Panc1 (cell line): ENCODE data around the gene MEF2A. TPM values are rescaled to one million over a fixed set of nuclear protein-coding genes. Genes with fewer than 3 reads are reported as not detected.

Source experiments
- ATAC-seq: fragments of 200-7000 bp; cut with Tn5 transposase; 2 replicates; pipeline ENCODE4 v1.9.1; 2020; ENCODE audit warnings: mild to moderate bottlenecking, moderate library complexity
- BruUV-seq: library from RNA; stranded (reverse); fragments of 400-500 nt; replicated peaks from 2 replicates; lab custom pipeline; 2021; lab: Mats Ljungman, UMichigan
- CTCF ChIA-PET: fragments of 300-600 bp; sonication (Branson Sonifier 250); formaldehyde crosslinking; loops from one replicate; lab custom pipeline; 2022; ENCODE audit warnings: antibody characterized with exemption; lab: Charles Lee
- POLR2A ChIA-PET: fragments of 300-600 bp; sonication (Branson Sonifier 250); formaldehyde crosslinking; loops from one replicate; lab custom pipeline; 2022; ENCODE audit warnings: antibody characterized with exemption; lab: Charles Lee
- DNase-seq: peaks from one replicate; pipeline ENCODE4 v3.0.0-alpha.2; 2010; ENCODE audit warnings: low read depth, low spot score
- H3K27ac ChIP-seq: 2 replicates; pipeline ENCODE4 v1.5.1; 2011; ENCODE audit warnings: mild to moderate bottlenecking, low read length, inconsistent platforms
- H3K27me3 ChIP-seq: fragments of 200-500 bp; sonication (Bioruptor generic); 2 replicates; pipeline ENCODE4 v1.6.0; 2014; ENCODE audit warnings: low read length, inconsistent platforms; ENCODE audit not compliant: control insufficient read depth, insufficient read depth
- H3K36me3 ChIP-seq: fragments of 200-500 bp; sonication (Bioruptor generic); 2 replicates; pipeline ENCODE4 v1.5.1; 2014; ENCODE audit warnings: inconsistent platforms, mild to moderate bottlenecking, low read length, moderate library complexity; ENCODE audit not compliant: control insufficient read depth, insufficient read depth
- H3K4me1 ChIP-seq: 2 replicates; pipeline ENCODE4 v1.5.1; 2011; ENCODE audit warnings: inconsistent platforms, mild to moderate bottlenecking, low read length, moderate library complexity; ENCODE audit not compliant: control insufficient read depth, insufficient read depth
- H3K4me3 ChIP-seq, 2 experiments: 2 replicates each; pipeline ENCODE4 v1.5.1; 2011 to 2012; ENCODE audit warnings: low read depth in 2 of 2, low read length in 2 of 2, mild to moderate bottlenecking in 2 of 2, inconsistent platforms in 1 of 2, moderate library complexity in 1 of 2
- H3K9me3 ChIP-seq: fragments of 200-500 bp; sonication (Bioruptor generic); 2 replicates; pipeline ENCODE4 v1.5.1; 2014; ENCODE audit warnings: low read depth, mild to moderate bottlenecking, inconsistent platforms, low read length, moderate library complexity; ENCODE audit not compliant: control insufficient read depth, insufficient read depth
- POLR2AphosphoS5 ChIP-seq: IDR thresholded peaks from 2 replicates; pipeline ENCODE4 v1.6.1; 2012; ENCODE audit warnings: mild to moderate bottlenecking, low read depth, low read length, moderate library complexity
- SIN3A ChIP-seq: IDR thresholded peaks from 2 replicates; pipeline ENCODE4 v1.6.1; 2012; ENCODE audit warnings: low read depth, mild to moderate bottlenecking, low read length, moderate library complexity, borderline replicate concordance; ENCODE audit not compliant: insufficient read depth
- TCF7L2 ChIP-seq: IDR thresholded peaks from 2 replicates; pipeline ENCODE4 v1.6.1; 2011; ENCODE audit warnings: mild to moderate bottlenecking, low read depth, low read length, inconsistent platforms
- in situ Hi-C: cut with HindIII; loops from 2 replicates; pipeline ENCODE4 v1.10.0; 2016; ENCODE audit warnings: low sequenced_read_pairs, low pct_unique_long_range_greater_than_20kb
- intact Hi-C: fragments of 100-400 bp; cut with micrococcal nuclease; formaldehyde crosslinking; loops from one replicate; pipeline ENCODE4 v1.10.0; 2022; ENCODE audit not compliant: unreplicated experiment
- total RNA-seq: library from RNA; stranded (reverse); gene quantifications from one replicate; pipeline ENCODE4 v1.2.1, GENCODE V29; 2021; ENCODE audit not compliant: unreplicated experiment
- TF ChIP-seq, protein P1 (sequence below), 2 experiments: IDR thresholded peaks; 2 replicates each; pipeline ENCODE4 v1.6.1; 2011 to 2012; ENCODE audit warnings: low read depth in 2 of 2, control low read depth in 1 of 2, low read length in 1 of 2, mild to moderate bottlenecking in 1 of 2, moderate library complexity in 1 of 2; ENCODE audit not compliant: insufficient read depth in 1 of 2
- TF ChIP-seq, protein P2 (sequence below): fragments of 450-650 bp; IDR thresholded peaks from 2 replicates; pipeline ENCODE4 v1.5.1; 2017; ENCODE audit warnings: mild to moderate bottlenecking

The MEF2A gene
- total RNA-seq, 1 experiment from 2014 or later = 31.1 TPM

GRCh38 chr15:99589801-99590200 is 24.0 kb downstream of the MEF2A start:
- Histone ChIP-seq H3K9me3 (peaks cover 39% of the 10 kb centered on the region; the same call in 1 of the 2 replicates), H3K36me3 (no peaks in the 10 kb centered on the region), H3K4me3 (no peak overlapping the region), H3K27me3 (no peaks in the 10 kb centered on the region), H3K27ac (no peak overlapping the region), H3K4me1 (no peaks in the 10 kb centered on the region)
- ATAC-seq = no peak
- DNase-seq = no peak
- POLR2A ChIA-PET = no interaction called here
- CTCF ChIA-PET = no interaction called here
- intact Hi-C loops = no loop called here
- in situ Hi-C loops = no loop called here
- BruUV-seq = no TSS peak
- TF ChIP-seq, protein P1, sequence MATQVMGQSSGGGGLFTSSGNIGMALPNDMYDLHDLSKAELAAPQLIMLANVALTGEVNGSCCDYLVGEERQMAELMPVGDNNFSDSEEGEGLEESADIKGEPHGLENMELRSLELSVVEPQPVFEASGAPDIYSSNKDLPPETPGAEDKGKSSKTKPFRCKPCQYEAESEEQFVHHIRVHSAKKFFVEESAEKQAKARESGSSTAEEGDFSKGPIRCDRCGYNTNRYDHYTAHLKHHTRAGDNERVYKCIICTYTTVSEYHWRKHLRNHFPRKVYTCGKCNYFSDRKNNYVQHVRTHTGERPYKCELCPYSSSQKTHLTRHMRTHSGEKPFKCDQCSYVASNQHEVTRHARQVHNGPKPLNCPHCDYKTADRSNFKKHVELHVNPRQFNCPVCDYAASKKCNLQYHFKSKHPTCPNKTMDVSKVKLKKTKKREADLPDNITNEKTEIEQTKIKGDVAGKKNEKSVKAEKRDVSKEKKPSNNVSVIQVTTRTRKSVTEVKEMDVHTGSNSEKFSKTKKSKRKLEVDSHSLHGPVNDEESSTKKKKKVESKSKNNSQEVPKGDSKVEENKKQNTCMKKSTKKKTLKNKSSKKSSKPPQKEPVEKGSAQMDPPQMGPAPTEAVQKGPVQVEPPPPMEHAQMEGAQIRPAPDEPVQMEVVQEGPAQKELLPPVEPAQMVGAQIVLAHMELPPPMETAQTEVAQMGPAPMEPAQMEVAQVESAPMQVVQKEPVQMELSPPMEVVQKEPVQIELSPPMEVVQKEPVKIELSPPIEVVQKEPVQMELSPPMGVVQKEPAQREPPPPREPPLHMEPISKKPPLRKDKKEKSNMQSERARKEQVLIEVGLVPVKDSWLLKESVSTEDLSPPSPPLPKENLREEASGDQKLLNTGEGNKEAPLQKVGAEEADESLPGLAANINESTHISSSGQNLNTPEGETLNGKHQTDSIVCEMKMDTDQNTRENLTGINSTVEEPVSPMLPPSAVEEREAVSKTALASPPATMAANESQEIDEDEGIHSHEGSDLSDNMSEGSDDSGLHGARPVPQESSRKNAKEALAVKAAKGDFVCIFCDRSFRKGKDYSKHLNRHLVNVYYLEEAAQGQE (IDR thresholded peaks at IDR 0.05; ENCODE audit: insufficient read depth in 1 of 2, low read depth in 2 of 2, low read length in 1 of 2) = no peak
- TF ChIP-seq, protein P2, sequence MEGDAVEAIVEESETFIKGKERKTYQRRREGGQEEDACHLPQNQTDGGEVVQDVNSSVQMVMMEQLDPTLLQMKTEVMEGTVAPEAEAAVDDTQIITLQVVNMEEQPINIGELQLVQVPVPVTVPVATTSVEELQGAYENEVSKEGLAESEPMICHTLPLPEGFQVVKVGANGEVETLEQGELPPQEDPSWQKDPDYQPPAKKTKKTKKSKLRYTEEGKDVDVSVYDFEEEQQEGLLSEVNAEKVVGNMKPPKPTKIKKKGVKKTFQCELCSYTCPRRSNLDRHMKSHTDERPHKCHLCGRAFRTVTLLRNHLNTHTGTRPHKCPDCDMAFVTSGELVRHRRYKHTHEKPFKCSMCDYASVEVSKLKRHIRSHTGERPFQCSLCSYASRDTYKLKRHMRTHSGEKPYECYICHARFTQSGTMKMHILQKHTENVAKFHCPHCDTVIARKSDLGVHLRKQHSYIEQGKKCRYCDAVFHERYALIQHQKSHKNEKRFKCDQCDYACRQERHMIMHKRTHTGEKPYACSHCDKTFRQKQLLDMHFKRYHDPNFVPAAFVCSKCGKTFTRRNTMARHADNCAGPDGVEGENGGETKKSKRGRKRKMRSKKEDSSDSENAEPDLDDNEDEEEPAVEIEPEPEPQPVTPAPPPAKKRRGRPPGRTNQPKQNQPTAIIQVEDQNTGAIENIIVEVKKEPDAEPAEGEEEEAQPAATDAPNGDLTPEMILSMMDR = no peak
- TF ChIP-seq SIN3A (no peak), TCF7L2 (no peak), POLR2AphosphoS5 (no peak)

- intact Hi-C loops (no loop called here), in situ Hi-C loops (no loop called here)
- DNase-seq = no peak
- Histone ChIP-seq H3K4me1 (no peaks in the 10 kb centered on the region), H3K36me3 (no peaks in the 10 kb centered on the region), H3K4me3 (no peak overlapping the region), H3K27me3 (no peaks in the 10 kb centered on the region), H3K27ac (no peak overlapping the region), H3K9me3 (peaks cover 42% of the 10 kb centered on the region; the same call in 1 of the 2 replicates)
- no TSS peak for BruUV-seq
- POLR2A ChIA-PET = no interaction called here
- no peak for ATAC-seq
- no peak for TF ChIP-seq TCF7L2
- CTCF ChIA-PET = no interaction called here
These were observed 25.3 kb downstream of the MEF2A start for GRCh38 chr15:99590913-99591646.

DNA sequence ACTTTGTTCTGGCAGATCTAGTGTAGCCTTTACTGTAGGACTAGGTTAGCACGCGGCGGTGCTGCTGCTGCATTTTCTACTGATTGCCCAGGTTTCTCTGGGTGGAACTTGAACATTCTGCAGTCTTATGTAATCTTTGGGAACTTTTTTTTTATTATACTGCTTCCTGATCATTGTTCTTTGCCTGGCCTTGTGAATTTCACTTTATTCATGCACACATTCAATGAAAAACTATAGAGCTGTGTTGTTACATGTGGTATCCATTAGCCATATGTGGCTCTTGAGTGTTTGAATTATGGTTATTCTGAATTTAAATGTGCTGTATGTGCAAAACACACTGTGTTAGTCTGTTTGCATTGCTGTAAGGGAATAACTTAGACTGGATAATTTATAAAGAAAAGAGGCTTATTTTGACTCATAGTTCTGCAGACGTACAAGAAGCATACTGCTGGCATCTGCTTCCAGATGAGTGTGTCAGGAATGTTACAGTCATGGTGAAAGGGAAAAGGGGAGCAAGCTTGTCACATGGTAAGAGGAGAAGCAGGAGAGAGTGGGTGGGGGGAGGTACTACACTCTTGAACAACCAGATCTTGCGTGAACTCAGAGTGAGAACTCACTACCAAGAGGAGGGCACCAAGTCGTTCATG is 26.5 kb downstream of the MEF2A start:
- intact Hi-C loops = no loop called here
- H3K36me3 ChIP-seq = no peaks in the 10 kb centered on the region
- CTCF ChIA-PET = no interaction called here
- H3K4me3 ChIP-seq = no peak overlapping the region
- H3K27me3 ChIP-seq = no peaks in the 10 kb centered on the region
- H3K4me1 ChIP-seq = no peaks in the 10 kb centered on the region
- POLR2A ChIA-PET = interaction anchor here (0.6 kb wide), 1 partner anchor 14 kb away, joined by 3 read pairs; no protein-coding TSS in a partner anchor
- ATAC-seq = no peak
- no peak overlapping the region for H3K27ac ChIP-seq
- in situ Hi-C loops = no loop called here
- no TSS peak for BruUV-seq
- peaks cover 40% of the 10 kb centered on the region; the same call in 1 of the 2 replicates for H3K9me3 ChIP-seq
- TF ChIP-seq, protein P1 (IDR thresholded peaks at IDR 0.05; ENCODE audit: insufficient read depth in 1 of 2, low read depth in 2 of 2, low read length in 1 of 2) = no peak
- TF ChIP-seq POLR2AphosphoS5 (no peak), SIN3A (no peak), TCF7L2 (no peak)
- TF ChIP-seq, protein P2 = no peak
- no peak for DNase-seq
